ENCODE data around the gene RNF145.
A peak's percentile ranks its signal among the peaks of the same experiment; 100 is the strongest.
"Not testable (repeated sequence)": the region's sequence is repeated elsewhere in the genome, so short reads cannot be mapped to it uniquely, and the experiment has no call there.

The RNF145 gene

GRCh38 chr5:159186319-159186718, 23.0 kb downstream of the RNF145 start:
- no peak for DNase-seq

DNA sequence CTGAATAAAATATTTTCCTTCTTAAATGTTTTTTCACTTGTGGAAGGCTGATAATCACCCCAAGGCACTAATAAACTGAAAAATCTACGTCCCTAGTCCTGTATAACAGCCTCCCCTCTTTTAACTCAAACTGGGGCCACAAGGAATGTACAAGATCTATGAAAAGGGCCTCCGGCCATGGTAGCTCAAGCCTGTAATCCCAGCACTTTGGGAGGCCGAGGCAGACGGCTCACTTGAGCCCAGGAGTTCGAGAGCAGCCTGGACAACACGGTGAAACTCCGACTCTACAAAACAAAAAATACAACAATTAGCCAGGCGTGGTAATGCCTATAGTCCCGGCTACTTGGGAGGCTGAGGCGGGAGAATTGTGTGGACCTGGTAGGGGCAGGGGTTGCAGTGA, 23.6 kb downstream of the RNF145 start:
- DNase-seq: no peak

DNA sequence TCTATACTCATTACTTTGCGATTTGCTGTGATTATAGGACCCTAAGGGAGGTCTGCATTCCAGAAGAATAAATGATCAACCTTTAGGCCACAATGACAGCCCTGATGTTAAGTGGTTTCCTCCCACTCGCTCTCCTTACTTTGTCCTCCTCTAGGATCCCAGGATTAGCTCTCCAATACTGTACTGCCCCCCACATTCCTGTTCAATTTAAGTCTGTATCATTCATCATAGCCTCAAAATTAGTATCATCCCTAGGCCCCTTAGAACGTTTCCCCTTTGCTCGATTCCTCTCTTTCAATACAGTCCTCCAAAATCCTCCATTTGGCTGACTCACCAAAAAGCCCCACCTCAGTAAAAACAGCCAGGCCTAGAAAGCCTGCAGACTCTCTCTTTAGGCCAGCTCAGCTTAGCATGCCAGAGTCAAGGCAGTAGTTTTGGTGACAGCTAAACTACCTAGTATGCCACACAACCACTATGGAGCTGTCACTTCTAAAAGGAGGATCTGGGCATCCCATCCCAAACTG, 24.4 kb downstream of the RNF145 start:
- no peak for DNase-seq

GRCh38 chr5:159184236-159184635, 25.1 kb downstream of the RNF145 start:
- DNase-seq: no peak

- no peak for DNase-seq
These were observed 26.1 kb downstream of the RNF145 start for GRCh38 chr5:159183247-159183646.

DNA sequence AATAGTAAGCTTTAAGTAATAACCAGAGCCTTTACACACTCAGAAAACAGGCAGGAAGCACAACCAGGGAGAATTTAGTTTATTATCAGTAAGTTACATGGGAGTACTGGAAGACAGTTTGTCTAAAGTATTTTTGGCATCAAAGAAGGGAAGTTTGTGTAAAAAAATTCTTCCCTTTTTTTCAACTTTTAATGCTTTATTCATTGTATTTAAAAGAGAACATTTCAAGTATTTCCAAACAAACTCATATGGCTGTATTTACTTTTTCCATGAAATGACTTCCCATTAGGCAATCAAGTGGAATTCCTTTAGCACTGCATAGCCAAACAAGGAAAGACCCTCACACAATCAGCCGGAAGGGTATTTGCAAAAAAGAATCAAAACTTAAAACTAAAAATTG, 26.7 kb downstream of the RNF145 start:
- DNase-seq: no peak

DNA sequence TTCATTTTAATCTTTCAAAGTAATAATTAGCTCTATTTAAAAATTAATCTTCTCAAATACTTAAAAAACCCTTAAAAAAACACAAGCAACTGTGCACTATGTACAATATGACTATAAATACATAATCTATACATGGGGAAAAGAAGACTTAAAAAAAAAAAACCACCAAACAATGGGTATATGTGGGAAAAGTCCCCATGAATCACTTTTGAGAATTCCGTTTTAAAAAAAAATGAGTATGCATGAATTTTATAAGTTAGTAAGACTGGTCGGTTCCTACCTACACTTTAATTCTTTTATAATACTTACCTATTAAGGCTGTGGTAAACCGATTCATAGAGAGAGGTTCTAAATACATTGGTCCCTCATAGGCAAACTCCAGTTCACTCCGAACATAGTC, 27.7 kb downstream of the RNF145 start:
- no peak for DNase-seq

GRCh38 chr5:159181152-159181551, 28.2 kb downstream of the RNF145 start:
- DNase-seq: no peak

DNA sequence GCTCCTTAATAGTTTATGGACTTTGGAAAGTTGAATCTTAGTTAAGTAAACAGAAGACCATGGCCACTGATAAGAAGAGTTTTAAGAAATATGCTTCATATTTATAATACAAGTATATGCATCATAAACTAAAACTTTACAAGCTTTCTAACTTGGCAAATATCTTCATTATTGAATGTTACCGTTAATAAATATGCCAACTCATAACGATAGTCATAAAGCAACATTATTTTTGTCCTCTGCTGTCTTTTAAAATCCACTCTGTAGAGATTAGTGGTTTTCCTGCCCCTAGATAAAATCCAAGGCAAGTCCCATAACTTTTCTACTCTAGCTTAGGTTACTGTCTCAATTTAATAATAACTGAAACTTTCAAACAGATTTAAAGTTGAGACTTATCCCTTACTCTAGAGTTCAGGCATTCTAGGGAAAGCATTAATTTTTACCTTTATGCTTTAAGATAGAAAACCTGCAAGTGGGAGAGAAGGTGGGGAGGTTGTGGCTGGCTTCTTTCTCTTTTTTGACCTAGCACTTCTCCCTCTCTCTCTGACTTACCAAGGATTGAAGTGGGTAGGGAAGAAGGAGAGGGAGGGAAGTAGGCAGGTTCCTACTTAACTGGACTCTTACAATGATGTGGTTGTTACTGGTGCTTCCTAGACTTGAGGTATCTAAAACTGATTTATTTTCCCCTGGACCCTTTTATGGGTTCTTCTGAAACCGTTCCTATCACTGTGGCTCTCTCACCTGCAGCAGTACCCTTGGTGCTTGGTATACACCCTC, 29.6 kb downstream of the RNF145 start:
- no peak for DNase-seq

GRCh38 chr5:159178978-159179377, 30.4 kb downstream of the RNF145 start:
- peak; percentile 35 for DNase-seq

DNA sequence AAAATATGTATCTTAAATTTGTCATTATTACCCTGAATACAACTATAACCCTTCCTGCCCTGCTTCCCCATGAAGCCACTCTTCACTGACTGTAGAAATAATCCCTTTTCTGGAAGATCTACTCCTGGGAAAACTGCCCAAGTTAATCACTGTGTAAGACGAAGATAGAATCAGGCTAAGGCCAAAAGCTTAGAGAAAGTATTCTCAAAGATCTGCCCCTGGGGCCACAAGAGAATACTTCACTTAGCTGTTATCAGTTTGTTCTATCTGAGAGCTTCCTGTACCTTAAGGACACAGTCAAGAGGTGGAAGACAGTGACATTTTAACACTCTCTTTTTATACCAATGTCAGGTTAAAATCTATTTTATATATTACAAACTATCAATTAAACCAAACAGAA, 33.8 kb downstream of the RNF145 start:
- DNase-seq: peak; percentile 42

GRCh38 chr5:159174511-159175168, 34.7 kb downstream of the RNF145 start:
- no peak for DNase-seq

- no peak for DNase-seq
These were observed 38.1 kb downstream of the RNF145 start for GRCh38 chr5:159171274-159171673.

- DNase-seq: no peak
These were observed 39.3 kb downstream of the RNF145 start for GRCh38 chr5:159170021-159170420.

GRCh38 chr5:159166416-159166815, 42.9 kb downstream of the RNF145 start:
- no peak for DNase-seq

- DNase-seq: no peak
These were observed 45.7 kb downstream of the RNF145 start for GRCh38 chr5:159163701-159164046.

DNA sequence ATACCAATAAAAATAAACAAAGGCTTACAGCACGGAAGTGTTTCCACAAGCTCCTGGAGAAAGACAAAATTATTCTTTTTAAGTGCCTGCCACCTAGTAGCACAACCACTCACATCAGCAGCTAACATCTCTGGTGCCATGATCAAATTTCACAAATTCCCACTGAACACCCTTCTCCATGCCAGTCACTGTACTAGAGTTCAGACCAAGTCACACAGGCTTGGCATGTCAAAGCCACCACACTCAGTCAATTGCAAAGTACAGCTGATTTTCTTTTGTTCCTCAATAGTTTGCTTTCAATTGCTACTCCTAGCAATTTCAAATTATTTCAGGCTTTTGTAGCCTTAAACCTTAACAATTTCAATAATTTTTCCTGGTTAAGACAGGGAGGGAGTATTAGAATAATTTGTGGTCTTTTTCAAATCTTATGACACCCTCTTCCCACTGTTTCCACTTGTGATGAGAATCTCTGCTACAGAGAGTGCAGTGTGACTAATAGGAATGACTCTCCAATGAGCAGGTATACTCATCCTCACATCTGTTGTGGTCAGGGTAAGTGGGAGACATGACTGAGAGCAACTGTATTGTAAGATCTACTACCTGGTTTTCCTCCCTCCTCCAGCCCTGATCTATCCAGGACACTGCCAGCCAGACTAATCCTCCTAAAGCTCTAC, 46.2 kb downstream of the RNF145 start:
- no peak for DNase-seq

GRCh38 chr5:159161361-159162214, 47.8 kb downstream of the RNF145 start:
- DNase-seq: no peak

DNA sequence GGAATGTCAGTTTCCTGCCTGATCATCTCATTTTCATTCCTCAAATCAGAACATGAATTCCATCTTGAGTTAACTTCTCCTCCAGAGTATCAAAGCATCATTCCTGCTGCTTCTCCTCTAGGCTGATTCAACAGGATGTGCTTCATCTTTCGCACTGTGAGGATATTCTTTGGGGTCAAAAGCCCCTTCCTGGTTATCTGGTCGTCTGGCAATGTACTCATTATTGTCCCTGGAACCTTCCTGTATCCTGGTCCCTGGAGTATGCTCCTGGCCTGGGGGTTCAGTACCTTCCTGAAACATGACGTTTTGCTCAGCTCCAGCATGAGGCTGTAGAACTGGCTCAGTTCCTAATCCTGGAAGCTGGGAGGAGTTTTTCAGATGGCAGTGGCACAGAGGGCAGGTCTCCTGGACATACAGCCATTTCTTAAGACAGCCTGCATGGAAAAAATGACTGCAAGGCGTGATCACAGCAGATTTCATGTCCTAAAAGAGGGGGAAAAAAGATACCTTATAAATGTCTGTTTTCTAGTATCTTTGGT, 50.7 kb downstream of the RNF145 start:
- DNase-seq: not testable (repeated sequence)

- no peak for DNase-seq
These were observed 51.8 kb downstream of the RNF145 start for GRCh38 chr5:159157552-159157951.

DNA sequence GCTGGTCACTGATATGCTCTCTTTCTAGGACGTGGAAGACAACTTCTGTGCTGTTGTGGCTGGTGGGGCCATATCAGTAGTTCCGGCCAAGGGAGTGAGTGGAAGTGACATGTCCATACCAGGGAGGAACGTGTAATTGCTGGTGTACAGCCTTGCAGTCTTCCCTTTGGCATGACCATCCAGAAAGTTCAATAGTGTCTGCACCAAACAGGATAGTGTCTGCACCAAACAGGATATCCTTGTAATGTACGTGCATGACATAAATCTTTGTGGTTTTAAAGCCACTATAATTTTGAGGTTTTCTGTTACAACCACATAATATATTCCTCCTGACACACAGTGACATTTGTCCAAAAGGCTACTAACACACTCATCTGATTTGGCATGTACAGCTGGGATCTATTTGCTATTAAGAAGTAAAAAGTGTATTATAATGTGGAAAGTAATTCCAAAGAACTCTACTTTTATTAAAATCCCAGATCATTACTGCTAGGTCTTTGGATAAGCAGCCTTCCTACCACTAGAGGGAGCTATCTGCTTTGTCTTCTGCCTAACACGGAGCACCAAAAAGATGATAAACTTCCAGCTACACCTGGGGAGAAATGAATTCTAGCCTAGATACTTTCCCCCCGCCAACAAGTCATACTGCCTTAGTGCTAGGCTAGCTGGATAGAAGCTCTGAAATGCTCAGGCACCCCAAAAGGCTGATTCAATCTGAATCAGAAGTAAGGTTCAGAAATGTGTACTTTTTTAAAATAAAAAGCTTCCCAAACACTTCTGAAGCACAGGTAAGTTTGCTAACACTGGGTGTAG, 52.7 kb downstream of the RNF145 start:
- DNase-seq: peak; percentile 91

DNA sequence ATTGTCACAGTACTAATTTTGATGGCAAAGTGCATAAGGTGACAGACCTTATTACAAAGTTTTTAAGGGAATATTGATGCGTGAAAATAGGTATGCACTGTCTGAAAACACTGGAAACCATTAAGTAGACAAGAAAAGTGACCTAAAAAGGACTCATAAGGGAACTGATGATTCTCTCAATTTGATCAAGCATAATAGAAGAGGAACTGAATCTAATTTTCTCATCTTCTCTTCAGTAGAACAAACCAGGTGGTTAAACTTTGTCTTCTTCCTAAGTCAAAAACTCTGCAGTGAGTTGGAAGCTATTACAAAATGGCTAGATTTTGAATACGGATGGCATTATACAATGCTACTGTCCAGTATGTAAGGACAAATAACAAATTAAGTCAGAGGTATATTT, 53.4 kb downstream of the RNF145 start:
- no peak for DNase-seq
